ENCODE data around the gene PCID2. TPM values are rescaled to one million over a fixed set of nuclear protein-coding genes. Genes with fewer than 3 reads are reported as not detected.

The PCID2 gene
- total RNA-seq, 1 experiment from 2014 or later = 63.4 TPM

DNA sequence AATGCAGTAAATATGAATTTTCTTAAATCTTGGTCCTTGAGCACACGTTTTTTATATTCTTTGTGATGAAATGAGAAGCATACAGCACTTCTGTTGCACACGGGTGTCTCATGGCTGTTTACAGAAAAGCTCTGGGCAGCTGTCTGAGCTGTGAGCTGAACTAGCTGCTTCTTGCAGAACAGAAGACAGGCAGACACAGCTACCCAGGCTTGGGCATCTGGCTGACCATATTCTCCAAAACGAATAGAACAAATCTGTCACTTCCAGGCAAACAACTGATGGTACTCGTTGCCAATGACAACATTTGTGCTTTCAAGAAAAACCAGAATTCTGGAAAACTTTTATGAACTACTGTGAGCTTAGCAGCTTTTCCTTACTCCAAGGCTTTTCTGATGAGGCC lies 16.2 kb downstream of the PCID2 start:
- Mint-ChIP-seq H3K4me1 (ENCODE audit: insufficient read depth, unreplicated experiment) (peaks cover 10% of the 10 kb centered on the region), H3K36me3 (ENCODE audit: insufficient read depth, unreplicated experiment) (peaks cover 97% of the 10 kb centered on the region), H3K27ac (ENCODE audit: low read depth, unreplicated experiment) (no peak overlapping the region), H3K9me3 (ENCODE audit: unreplicated experiment) (no peaks in the 10 kb centered on the region), H3K4me3 (ENCODE audit: unreplicated experiment) (no peak overlapping the region), H3K27me3 (ENCODE audit: insufficient read depth, unreplicated experiment) (no peaks in the 10 kb centered on the region)
- CTCF ChIA-PET = no interaction called here
- DNase-seq (ENCODE audit: unreplicated experiment) = no peak
- TF ChIP-seq, protein P1, sequence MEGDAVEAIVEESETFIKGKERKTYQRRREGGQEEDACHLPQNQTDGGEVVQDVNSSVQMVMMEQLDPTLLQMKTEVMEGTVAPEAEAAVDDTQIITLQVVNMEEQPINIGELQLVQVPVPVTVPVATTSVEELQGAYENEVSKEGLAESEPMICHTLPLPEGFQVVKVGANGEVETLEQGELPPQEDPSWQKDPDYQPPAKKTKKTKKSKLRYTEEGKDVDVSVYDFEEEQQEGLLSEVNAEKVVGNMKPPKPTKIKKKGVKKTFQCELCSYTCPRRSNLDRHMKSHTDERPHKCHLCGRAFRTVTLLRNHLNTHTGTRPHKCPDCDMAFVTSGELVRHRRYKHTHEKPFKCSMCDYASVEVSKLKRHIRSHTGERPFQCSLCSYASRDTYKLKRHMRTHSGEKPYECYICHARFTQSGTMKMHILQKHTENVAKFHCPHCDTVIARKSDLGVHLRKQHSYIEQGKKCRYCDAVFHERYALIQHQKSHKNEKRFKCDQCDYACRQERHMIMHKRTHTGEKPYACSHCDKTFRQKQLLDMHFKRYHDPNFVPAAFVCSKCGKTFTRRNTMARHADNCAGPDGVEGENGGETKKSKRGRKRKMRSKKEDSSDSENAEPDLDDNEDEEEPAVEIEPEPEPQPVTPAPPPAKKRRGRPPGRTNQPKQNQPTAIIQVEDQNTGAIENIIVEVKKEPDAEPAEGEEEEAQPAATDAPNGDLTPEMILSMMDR (IDR thresholded peaks at IDR 0.05; ENCODE audit: unreplicated experiment) = no peak
- intact Hi-C loops (cut with micrococcal nuclease) = loop anchor here (2.0 kb wide), 1 partner anchor 17 kb away; the partner anchor contains the start of genes CUL4A and PCID2
- no TSS peak for BruUV-seq (replicated peaks)
- POLR2A ChIA-PET = interaction anchor here (0.8 to 1.5 kb wide), 3 partner anchors 15 to 104 kb away, joined by 3 to 10 read pairs (median 3); partner anchors contain the start of genes CUL4A and PCID2

DNA sequence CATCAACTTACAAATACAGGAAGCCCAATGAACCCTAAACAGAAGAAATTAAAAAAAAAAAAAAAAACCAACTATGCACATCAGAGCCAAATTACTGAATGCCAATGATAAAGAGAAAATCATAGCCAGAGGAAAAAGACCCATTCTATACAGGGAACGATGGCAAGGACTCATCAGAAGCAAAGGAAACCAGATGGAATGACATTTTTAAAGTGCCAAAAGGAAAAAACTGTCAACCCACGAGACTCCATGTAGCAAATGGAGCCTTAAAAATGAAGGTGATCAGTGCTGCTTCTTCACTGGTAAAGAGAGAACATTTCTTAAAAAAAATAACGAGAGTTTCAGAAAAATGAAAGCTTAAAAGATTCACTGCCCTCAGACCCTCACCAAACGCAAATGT lies 18.3 kb downstream of the PCID2 start:
- no peaks in the 10 kb centered on the region for H3K9me3 Mint-ChIP-seq (ENCODE audit: unreplicated experiment)
- TF ChIP-seq, protein P1 (IDR thresholded peaks at IDR 0.05; ENCODE audit: unreplicated experiment) = no peak
- no peak for DNase-seq (ENCODE audit: unreplicated experiment)
- H3K27ac Mint-ChIP-seq (ENCODE audit: low read depth, unreplicated experiment) = no peak overlapping the region
- no peaks in the 10 kb centered on the region for H3K27me3 Mint-ChIP-seq (ENCODE audit: insufficient read depth, unreplicated experiment)
- peaks cover 90% of the 10 kb centered on the region for H3K36me3 Mint-ChIP-seq (ENCODE audit: insufficient read depth, unreplicated experiment)
- ChIA-PET POLR2A (interaction anchor here (1.0 to 1.6 kb wide), 4 partner anchors 9 to 107 kb away, joined by 3 to 6 read pairs (median 3); partner anchors contain the start of genes LAMP1 and PCID2), CTCF (no interaction called here)
- H3K4me3 Mint-ChIP-seq (ENCODE audit: unreplicated experiment) = no peak overlapping the region
- no TSS peak for BruUV-seq (replicated peaks)
- intact Hi-C loops (cut with micrococcal nuclease) = no loop called here
- peaks cover 15% of the 10 kb centered on the region for H3K4me1 Mint-ChIP-seq (ENCODE audit: insufficient read depth, unreplicated experiment)

DNA sequence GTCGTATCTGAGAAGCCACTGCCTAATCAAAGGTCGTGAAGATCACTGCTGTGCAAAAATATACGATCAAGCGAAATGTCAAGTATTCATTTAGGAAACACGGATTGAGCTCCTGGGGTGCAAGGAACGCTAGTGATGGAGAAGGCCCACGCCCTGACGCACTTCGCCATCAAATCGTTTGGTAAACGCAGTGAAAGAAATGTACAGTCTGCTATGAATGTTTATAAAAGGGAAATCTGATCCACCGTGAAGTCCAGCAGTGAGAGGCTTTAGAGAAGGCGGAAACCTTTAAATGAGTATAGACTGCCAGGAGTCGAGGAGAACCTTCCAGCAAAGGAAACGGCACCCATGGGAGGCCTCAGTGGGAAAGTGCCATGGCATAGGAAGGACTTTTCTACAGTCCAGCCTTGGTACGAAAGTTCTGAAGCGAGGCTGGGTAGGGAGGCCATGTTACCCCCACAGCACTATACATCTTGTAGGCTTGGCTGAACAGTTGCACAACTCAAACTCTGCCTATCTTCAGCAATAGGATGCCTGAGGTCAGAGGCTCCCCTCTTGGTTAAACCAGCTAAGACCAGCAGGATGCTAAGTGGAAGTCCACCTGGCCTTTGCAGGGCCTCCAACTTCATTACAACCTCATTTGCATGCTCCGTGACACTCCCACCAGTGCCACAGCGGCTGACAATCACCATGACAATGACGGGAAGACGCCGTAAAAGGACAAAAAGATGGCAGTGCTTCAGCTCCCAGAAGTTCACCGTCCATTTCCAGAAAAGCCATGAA lies 20.4 kb downstream of the PCID2 start:
- Mint-ChIP-seq H3K4me1 (ENCODE audit: insufficient read depth, unreplicated experiment) (peaks cover 13% of the 10 kb centered on the region), H3K4me3 (ENCODE audit: unreplicated experiment) (no peak overlapping the region)
- POLR2A ChIA-PET = interaction anchor here (0.6 to 3.1 kb wide), 11 partner anchors 9 to 264 kb away, joined by 3 to 41 read pairs (median 4); partner anchors contain the start of genes CUL4A, LAMP1 and PCID2

More for the DNA sequence above, 20.4 kb downstream of the PCID2 start:
- TF ChIP-seq, protein P1 (IDR thresholded peaks at IDR 0.05; ENCODE audit: unreplicated experiment) = no peak
- Mint-ChIP-seq H3K36me3 (ENCODE audit: insufficient read depth, unreplicated experiment) (peaks cover 83% of the 10 kb centered on the region), H3K9me3 (ENCODE audit: unreplicated experiment) (no peaks in the 10 kb centered on the region), H3K27me3 (ENCODE audit: insufficient read depth, unreplicated experiment) (no peaks in the 10 kb centered on the region), H3K27ac (ENCODE audit: low read depth, unreplicated experiment) (peak overlapping the region; percentile 94)
- no peak for DNase-seq (ENCODE audit: unreplicated experiment)
- TSS peak; percentile 50 for BruUV-seq (replicated peaks)
- CTCF ChIA-PET = interaction anchor here (0.6 kb wide), 1 partner anchor 93 kb away, joined by 4 read pairs; no protein-coding TSS in a partner anchor
- intact Hi-C loops (cut with micrococcal nuclease) = loop anchor here (1.0 kb wide), 1 partner anchor 153 kb away; no protein-coding TSS in a partner anchor

Measured in MCF 10A (cell line).